Left kidney (tissue), 8 donors: ENCODE results near the gene COPS4. TPM values are rescaled to one million over a fixed set of nuclear protein-coding genes. Genes with fewer than 3 reads are reported as not detected.
"Not testable (repeated sequence)": the region's sequence is repeated elsewhere in the genome, so short reads cannot be mapped to it uniquely, and the experiment has no call there.

ENCODE experiments used
- DNase-seq: peaks from one replicate; pipeline ENCODE4 v3.0.0-alpha.2; 2013
- long read RNA-seq, 8 donors: transcript quantifications; one replicate each; lab custom pipeline, GENCODE V29; 2026
- polyA plus RNA-seq: library from polyadenylated mRNA; unstranded; fragments of 120-200 nt; gene quantifications from one replicate; pipeline ENCODE4 v1.2.1, GENCODE V29; 2013; ENCODE audit not compliant: insufficient read length

COPS4 gene
- 80.7 TPM for polyA plus RNA-seq
- long read RNA-seq, donor 1, transcript COPS4-201 (10 exons, 1,744 nt) = major isoform, 27 of 31 reads
- long read RNA-seq, donor 1, partial matches to known transcripts = 0 of 31 reads
- long read RNA-seq, donor 1, other reads (novel, unspliced or antisense) = 0 of 31 reads
- long read RNA-seq, donor 2, transcript COPS4-201 (10 exons, 1,744 nt) = major isoform, 37 of 48 reads
- long read RNA-seq, donor 2, partial matches to known transcripts = 7 of 48 reads
- long read RNA-seq, donor 2, other reads (novel, unspliced or antisense) = 0 of 48 reads
- long read RNA-seq, donor 3, transcript COPS4-201 (10 exons, 1,744 nt) = major isoform, 24 of 27 reads
- long read RNA-seq, donor 3, partial matches to known transcripts = 0 of 27 reads
- long read RNA-seq, donor 3, other reads (novel, unspliced or antisense) = 0 of 27 reads
- long read RNA-seq, donor 4, partial matches to known transcripts = 0 of 2 reads
- long read RNA-seq, donor 4, other reads (novel, unspliced or antisense) = 0 of 2 reads
- long read RNA-seq, donor 5, transcript COPS4-201 (10 exons, 1,744 nt) = major isoform, 46 of 53 reads
- long read RNA-seq, donor 5, transcript COPS4-209 (11 exons, 1,695 nt) = minor isoform, 6 of 53 reads
- long read RNA-seq, donor 5, partial matches to known transcripts = 0 of 53 reads
- long read RNA-seq, donor 5, other reads (novel, unspliced or antisense) = 0 of 53 reads
- long read RNA-seq, donor 6, transcript COPS4-201 (10 exons, 1,744 nt) = major isoform, 20 of 35 reads
- long read RNA-seq, donor 6, partial matches to known transcripts = 13 of 35 reads
- long read RNA-seq, donor 6, other reads (novel, unspliced or antisense) = 0 of 35 reads
- long read RNA-seq, donor 7, transcript COPS4-201 (10 exons, 1,744 nt) = major isoform, 40 of 58 reads
- long read RNA-seq, donor 7, transcript COPS4-209 (11 exons, 1,695 nt) = minor isoform, 6 of 58 reads
- long read RNA-seq, donor 7, partial matches to known transcripts = 8 of 58 reads
- long read RNA-seq, donor 7, other reads (novel, unspliced or antisense) = 0 of 58 reads
- long read RNA-seq, donor 8, transcript COPS4-201 (10 exons, 1,744 nt) = major isoform, 16 of 20 reads
- long read RNA-seq, donor 8, partial matches to known transcripts = 0 of 20 reads
- long read RNA-seq, donor 8, other reads (novel, unspliced or antisense) = 0 of 20 reads

DNA sequence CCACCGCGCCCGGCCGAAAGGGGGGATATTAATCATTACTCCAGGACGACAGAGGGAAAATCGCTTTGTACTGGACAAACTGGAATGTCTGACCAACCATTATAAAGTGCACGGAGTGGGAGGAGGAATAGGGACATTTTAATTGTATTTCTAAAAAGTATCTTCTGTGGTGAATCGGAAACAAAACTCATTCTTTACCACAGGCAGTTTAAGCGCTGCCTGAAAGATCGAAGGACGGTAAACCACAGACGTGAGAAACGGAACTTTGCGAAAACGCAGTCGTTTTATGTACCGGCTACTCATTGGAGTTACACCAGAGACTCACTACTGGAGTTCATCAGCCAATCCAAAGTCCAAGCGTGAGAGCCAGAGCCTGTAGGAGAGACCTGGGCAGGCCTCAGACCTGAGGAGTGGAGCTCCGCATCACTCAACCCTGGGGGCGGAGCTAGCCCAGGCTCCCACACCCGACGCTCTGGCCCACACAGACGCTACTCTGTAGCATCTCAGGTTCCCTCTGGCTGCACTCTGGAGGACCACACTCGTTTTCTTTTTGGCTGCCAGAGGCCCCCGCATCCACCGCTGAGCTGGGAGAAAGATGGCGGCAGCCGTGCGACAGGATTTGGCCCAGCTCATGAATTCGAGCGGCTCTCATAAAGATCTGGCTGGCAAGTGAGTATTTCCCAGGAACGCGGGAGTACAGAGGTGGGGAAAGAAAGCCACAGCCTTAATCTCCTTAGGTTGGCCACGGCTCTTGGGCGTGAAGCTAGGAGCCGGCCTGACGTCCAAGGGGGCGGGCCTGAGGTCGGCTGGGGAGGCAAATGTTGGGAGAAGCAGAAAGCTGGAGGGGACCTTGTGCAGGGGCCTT, at the start of gene COPS4:
Gene COPS4, plus strand, starts transcription at position 554 of the 865 bp plus-strand sequence. Its CDS starts 42 bp downstream, at position 596.
- DNase-seq = peak; percentile 99

DNA sequence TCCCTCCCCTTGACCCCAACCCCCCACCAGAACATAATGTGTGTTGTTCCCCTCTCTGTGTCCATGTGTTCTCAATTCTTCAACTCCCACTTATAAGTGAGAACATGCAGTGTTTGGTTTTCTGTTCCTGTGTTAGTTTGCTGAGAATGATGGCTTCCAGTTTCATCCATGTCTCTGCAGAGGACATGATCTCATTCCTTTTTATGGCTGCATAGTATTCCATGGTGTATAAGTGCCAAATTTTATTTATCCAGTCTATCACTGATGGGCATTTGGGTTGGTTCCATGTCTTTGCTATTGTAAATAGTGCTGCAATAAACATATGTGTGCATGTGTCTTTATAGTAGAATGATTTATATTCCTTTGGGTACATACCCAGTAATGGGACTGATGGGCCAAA, 47.5 kb upstream of the COPS4 start:
- DNase-seq = not testable (repeated sequence)

DNA sequence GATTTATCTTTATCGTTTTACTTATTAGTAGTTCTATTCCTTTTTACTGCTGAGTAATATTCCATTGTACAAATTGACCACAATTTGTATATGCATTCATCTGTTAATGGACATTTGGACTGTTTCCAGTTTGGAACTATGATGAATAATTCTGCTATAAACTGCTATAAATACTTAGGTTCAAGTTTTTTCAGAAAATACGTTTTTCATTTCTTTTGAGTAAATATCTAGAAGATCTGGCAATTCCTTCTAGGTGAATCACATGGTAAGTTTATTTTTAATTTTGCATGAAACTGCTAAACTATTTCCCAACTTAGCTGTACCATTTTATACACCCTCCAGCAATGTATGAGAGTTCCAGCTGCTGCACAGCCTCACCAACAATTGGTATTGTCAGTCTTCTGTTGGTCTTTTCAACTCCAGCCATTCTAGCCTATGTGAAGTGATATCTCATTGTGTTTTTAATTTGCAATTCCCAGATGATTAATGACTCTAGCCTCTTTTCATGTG, 46.6 kb upstream of the COPS4 start:
- DNase-seq = no peak

DNA sequence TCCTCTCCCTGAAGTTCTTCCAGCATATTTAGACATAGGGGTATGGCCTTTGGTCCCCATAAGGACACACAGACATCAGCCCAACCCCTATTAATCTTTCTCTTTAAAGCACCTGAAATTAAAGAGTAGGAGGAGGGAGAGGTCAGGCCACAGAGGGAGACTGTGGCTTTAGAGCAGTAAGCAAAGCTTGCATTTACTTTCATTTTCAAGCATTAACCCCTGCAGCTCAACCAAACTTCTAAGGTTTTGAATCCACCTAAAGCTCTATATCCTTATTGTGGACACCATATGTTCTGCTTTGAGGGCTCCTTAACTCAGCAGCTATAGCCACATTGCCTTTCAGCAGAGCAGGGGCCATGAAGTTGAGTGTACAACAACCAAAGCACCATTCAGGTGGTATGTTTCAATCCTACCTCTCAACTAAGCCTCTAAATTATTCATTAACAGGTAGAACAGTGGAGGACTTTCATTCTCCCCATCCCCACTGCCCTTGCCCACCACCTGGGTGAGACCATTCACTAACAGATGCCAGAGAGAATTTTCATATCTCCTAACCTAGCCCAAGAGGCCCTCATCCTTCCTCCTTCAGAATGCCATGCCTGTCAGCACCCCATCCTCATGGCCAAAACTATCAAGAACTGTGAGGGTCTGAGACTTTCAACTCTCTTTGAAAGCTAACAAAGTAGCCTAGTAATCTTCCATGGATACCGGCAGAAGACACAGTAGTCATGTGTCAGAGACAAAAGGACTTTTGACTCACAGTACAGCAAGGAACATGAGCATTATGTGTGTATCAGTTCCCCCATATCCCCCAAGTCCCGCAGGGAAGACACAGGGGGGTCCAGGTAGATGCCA, 45.2 kb upstream of the COPS4 start:
- DNase-seq = no peak

DNA sequence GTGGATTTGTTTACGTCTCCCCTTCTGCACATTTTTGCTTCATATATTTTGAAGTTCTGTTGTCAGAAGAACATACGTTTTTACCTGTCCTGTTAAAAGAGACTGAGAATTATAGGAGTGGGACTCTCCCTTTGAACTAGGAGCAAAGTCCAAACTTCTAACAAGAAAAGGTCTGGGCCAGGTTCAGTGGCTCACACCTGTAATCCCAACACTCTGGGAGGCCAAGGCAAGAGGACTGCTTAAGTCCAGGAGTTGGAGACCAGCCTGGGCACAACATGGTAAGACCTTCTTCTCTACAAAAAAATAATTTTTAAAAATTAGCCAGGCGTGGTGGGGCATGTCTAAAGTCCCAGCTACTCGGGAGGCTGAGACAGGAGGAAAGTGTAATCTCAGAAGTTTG, 40.1 kb upstream of the COPS4 start:
- DNase-seq = no peak

DNA sequence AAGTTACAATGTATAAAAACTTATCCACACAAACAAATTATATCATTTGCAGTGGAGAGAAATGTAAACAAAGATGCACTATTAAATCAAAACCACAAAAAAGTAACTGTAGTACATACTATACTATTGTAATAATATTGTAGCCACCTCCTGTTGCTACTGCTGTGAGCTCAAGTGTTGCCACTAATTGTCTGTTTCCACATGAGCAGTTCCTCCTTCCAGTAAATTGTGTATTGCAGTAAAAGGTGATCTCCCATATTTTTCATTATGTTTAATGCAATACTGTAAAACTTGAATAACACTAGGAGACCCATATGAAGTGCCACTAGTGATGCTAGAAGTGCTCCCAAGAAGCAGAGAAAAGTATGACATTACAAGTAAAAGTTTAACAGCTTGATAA, 36.1 kb upstream of the COPS4 start:
- DNase-seq = no peak

DNA sequence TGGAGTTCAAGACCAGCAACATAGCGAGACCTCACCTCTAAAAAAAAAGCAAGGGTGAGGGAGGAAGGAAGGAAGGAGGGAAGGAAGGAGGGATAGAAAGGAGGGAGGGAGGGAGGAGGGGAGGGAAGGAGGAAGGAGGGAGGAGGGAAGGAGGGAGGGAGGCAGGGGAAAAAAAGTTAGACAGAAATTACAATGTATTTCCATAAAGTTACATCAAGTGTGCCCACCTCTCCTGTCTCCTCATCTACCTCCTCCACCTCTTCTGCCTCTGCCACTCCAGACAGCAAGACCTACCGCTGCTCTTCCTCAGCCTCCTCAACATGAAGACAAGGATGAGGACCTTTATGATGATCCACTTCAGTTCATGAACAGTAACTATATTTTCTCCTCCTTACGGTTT, 32.7 kb upstream of the COPS4 start:
- DNase-seq = no peak

DNA sequence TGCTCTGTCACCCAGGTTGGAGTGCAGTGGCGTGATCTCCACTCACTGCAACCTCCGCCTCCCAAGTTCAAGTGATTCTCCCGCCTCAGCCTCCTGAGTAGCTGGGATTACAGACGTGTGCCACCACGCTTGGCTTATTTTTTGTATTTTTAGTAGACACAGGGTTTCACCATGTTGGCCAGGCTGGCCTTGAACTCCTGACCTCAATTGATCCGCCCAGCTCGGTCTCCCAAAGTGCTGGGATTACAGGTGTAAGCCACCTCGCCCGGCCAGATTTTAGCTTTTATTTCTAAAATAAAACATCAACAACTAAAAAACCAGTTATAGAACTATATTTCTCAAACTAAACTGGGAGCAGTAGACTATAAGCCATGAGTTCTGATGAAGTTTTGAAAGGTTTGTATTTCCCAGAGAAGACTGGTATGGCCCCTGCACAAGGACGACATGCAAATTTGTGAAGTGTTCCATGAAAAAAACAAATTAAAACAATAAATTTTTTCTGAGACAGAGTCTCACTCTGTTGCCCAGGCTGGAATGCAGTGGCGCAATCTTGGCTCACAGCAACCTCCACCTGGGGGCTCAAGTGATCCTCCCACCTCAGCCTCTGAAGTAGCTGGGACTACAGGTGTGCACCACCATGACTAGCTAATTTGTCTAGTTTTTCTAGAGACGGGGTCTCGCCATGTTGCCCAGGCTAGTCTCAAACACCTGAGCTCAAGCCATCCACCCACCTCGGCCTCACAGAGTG, 31.8 kb upstream of the COPS4 start:
- DNase-seq = not testable (repeated sequence)

DNA sequence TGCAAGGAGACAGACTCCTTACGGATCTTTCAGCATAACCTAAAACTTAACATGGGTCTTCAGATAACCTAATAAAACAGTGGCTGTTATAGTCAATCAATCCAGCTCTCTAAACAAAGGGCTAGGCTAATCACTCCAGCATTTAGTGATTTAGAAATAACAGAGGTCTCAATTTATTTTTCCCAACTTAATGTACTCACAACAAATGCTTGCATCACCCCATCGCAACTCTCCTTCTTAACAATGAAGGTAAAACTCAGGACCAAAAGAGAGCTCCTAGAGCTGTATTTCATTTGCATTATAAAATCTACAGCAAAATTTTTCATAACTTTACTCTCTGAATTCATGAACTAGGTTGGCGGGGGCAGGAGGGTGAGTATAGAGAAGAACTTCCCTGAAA, 25.5 kb upstream of the COPS4 start:
- no peak for DNase-seq

DNA sequence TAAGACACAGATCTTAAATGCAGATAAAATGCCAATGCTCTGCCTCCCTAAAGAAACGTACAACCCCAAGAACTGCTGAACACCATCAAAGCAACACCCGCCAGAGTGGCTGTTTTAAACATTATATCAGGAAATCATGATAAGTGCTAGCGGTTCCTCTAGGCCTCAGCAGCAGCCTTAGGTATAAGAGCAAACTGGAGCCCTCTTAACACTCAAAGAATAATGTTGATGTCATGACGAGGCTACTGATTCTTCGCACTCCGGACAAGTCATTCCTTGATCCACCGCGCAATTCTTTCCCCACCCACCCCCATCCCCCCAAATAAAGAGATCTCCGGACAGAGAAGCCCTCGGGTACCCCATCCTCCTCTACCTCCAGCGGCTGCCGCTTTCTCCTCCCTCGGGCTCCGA, 24.9 kb upstream of the COPS4 start:
- DNase-seq = no peak

DNA sequence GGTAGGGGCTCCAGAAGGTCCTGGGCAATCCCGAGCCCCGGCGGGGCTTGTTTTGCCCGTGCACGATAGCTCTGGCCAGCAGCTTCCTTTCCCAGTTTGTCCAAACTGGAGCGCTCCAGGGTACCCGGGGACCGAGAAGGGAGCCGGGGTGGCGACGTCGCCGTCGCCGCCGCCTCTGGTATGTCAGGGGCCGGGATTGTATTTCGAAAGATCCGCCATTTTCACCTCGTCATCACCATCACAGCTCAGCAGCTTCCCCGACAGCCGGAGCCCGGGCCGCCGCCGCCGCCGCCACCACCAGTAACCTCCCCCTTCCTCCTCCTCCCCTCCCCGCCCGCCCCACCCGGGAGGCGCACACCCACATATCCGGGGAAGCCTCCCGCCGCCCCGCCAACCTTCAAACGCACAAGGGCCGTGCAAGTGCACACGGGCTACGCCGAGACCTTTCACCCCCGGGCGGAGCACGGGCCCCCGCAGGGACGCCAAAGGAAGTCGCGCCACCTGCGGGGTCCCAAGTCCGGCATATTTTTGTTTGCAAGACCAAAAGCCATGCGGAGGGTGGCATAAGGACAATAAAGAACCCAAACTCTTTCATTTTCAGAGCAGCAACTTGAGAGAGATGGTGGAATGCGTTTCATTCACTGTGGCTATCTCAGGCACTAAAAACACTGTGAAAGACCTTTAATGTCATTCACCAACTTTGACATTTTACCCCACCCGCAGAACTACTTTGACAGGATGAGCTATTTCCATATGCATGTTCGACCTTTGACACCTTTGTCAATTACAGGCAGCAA, 24.3 kb upstream of the COPS4 start, which contains the start of gene LIN54:
Gene LIN54, minus strand, starts transcription at position 302 of the 797 bp plus-strand sequence. CDS start 25,979 bp downstream, outside the sequence.
- no peak for DNase-seq

DNA sequence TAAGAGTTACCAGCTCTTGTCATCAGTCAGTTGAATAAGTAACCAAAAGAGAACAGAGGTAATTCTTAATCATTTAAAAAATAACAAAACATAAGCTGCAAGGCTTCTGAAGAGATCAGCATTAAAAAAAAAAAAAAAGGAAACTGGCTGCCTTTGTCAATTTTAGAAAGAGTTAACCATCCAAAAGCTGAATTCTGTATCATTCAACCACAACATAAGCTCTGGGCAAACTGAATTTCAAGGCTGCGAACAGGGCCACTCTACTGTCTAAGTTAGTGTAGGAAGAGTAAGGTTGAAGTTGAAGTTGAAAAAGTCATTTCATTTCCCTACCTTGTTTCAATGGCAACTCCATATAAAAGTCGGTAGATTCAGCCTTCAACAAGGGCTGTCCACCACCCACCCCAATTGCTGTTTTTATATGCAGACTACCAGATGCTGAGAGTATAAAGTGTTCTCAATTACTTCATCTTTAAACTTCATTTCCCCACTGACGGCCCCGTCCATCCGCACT, 23.2 kb upstream of the COPS4 start:
- no peak for DNase-seq

DNA sequence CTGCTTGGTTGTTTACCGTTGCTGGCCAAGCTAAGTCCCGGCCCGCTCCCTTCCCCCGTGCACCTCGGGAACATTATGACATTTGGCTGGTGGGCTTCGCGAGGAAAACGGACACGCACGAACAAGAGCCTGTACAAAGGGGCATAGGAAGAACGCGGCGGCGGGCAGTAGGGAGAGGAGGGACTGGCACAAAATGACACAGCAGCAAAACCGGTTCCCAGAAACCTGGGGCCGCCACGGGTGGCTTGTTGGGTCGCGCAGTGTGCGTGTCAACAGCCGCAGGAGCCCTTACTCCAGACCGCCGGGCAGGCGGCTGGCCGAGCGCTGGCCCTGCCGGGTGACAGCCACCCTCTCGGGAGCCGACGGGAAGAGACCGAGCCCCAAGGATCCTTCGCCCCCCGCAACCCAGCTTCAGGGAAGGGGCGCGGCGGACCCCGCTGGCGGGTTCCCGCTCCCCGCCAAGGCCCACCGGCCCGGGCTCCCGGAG, 22.7 kb upstream of the COPS4 start:
- no peak for DNase-seq

DNA sequence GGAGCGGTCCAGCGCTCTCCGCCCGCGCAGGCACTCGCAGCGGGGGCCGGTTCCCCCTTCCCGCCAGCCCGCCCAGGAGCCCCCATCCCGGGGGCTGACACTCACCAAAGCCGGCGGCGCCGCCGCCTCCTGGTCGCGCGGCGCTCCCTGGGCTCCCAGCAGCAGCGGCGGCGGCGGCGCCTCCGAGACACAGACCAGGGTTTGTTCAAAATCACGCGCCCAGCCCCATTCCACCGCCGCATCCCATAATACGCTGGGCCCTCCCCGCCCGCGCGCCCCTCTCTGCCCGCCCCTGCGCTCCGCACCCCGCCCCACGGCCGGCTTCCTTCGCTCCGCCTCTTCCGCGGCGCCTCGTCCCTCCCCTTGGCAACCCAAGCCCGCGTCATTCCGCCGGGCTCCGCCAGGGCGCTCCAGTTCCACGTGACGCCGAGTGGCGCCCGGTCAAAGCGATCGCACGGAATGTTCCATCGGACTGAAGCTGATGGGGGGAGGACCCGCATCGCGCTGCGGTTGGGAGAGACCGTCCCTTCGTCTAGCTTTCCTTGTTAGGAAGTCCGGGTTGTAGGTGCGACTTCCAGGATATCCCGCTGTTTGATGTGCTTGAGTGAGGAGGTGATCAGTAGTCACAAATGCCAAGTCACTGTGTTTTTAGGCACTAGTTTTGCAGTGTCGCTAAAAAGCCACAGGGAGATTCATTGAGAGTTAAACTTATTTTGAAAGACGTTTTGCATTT, 22.1 kb upstream of the COPS4 start:
- DNase-seq = peak; percentile 98

DNA sequence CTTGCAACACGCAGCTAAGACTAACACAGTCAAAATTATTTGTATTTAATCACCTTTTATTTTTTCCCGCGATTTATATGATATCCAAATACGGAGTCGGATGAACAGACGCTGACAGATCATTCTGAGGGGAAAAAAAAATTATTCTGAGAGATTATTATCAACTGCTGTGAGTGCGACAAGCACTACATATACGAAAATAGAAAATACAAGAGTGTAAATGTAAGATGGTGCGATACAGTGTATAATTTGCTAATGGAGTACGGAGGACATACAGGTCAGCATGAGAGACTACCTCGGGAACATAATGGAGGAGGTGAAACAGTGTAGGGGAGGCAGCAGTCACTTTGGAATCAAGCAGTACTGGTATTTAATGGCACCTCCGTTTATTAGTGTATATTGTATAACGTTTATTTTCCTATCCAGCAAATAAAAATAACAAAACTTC, 21.5 kb upstream of the COPS4 start:
- no peak for DNase-seq

DNA sequence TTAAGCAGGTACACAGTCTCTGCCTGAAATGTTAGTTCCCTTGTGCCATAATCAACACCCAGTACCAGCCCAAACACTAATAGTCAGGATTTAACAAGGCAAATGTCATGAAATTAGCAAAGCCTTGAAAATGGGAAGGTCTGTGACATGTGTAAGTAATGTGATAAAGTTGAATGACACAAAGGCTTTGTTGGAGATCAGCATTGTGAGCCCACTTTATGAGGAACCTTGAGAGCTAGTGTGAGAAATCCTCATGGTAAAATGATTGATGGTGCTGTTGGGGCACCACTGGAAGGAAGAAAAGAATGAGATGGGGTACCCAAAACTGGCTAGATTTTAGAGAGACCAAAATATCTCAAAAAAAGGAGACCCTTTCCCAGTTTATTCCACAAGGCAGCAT, 21.1 kb upstream of the COPS4 start:
- no peak for DNase-seq

DNA sequence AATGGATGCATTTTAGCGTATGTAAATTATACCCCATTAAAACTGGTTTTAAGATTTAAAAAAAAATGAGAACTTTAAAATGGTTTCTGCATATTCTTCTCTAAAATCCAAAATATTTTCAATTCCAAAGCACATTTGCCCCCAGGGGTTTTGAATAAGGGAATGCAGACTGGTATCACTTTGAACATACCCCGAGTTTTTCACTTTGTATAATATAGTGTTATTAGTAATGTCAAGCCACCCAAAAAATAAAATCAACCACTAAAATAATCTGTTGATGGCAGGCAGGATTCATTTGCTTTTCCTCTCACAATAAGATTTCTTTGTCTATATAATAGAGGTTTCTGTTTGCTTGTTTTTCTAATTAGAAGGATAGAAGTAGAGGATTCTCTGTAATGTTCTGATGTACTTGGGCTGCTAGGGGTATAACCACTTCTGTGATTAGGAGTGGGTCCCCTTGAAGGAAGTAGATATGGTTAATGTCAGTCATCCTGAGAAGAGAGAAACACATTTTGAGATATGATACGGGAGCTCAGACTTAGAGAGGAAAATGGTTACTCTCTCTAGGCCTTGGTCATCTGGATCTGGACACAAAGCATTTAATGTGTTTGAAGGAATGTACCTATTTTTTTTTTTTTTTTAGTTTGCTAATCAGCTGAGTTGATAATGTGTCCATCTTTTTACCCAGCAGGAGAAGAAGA, 15.0 kb upstream of the COPS4 start:
- DNase-seq = no peak
